PC-9 (cell line): ENCODE measurements around the gene OXCT1. TPM values are rescaled to one million over a fixed set of nuclear protein-coding genes. Genes with fewer than 3 reads are reported as not detected.

Source experiments
- BruUV-seq: library from RNA; stranded (reverse); fragments of 400-500 nt; replicated peaks from 2 replicates; lab custom pipeline; 2021; lab: Mats Ljungman, UMichigan
- CTCF ChIA-PET: fragments of 300-600 bp; sonication (Branson Sonifier 250); formaldehyde crosslinking; loops from one replicate; lab custom pipeline; 2022; ENCODE audit warnings: antibody characterized with exemption; lab: Charles Lee
- POLR2A ChIA-PET: fragments of 300-600 bp; sonication (Branson Sonifier 250); formaldehyde crosslinking; loops from one replicate; lab custom pipeline; 2022; ENCODE audit warnings: antibody characterized with exemption; ENCODE audit not compliant: unreplicated experiment; lab: Charles Lee
- DNase-seq, 2 experiments: peaks; one replicate each; pipeline versions ENCODE4 v3.0.0 to v3.0.0-alpha.2; 2015 to 2022; ENCODE audit warnings: mixed read lengths in 1 of 2
- H2AFZ ChIP-seq: fragments of 200-600 bp; sonication (generic); 2 replicates; pipeline ENCODE4 v1.8.1; 2017; ENCODE audit warnings: antibody characterized with exemption
- H3F3A ChIP-seq: fragments of 200-600 bp; sonication (generic); 2 replicates; pipeline ENCODE4 v1.8.1; 2017; ENCODE audit warnings: antibody characterized with exemption, mild to moderate bottlenecking, low read depth; ENCODE audit not compliant: insufficient read depth
- H3K27ac ChIP-seq: fragments of 200-600 bp; sonication (generic); 2 replicates; pipeline ENCODE4 v1.6.1; 2016; ENCODE audit warnings: mixed run types
- H3K27me3 ChIP-seq: fragments of 200-600 bp; sonication (generic); 2 replicates; pipeline ENCODE4 v1.6.1; 2016; ENCODE audit warnings: low read depth, mixed run types; ENCODE audit not compliant: insufficient read depth
- H3K36me3 ChIP-seq: fragments of 200-600 bp; sonication (generic); 2 replicates; pipeline ENCODE4 v1.6.1; 2016; ENCODE audit warnings: low read depth, mixed run types
- H3K4me1 ChIP-seq: fragments of 200-600 bp; sonication (generic); replicated peaks from 2 replicates; pipeline ENCODE4 v1.6.1; 2016; ENCODE audit warnings: mixed run types; ENCODE audit not compliant: insufficient read depth
- H3K4me2 ChIP-seq: fragments of 200-600 bp; sonication (generic); 2 replicates; pipeline ENCODE4 v1.6.1; 2017; ENCODE audit warnings: mixed run types
- H3K4me3 ChIP-seq: fragments of 200-600 bp; sonication (generic); 2 replicates; pipeline ENCODE4 v1.6.1; 2016; ENCODE audit warnings: mixed run types
- H3K79me2 ChIP-seq: fragments of 200-600 bp; sonication (generic); 2 replicates; pipeline ENCODE4 v1.6.1; 2017; ENCODE audit warnings: low read depth, mixed run types
- H3K9me2 ChIP-seq: fragments of 200-600 bp; sonication (generic); 2 replicates; pipeline ENCODE4 v1.8.1; 2017; ENCODE audit warnings: mild to moderate bottlenecking; ENCODE audit not compliant: insufficient read depth
- H3K9me3 ChIP-seq: fragments of 200-600 bp; sonication (generic); 2 replicates; pipeline ENCODE4 v1.8.1; 2016; ENCODE audit warnings: low read depth; ENCODE audit not compliant: insufficient read depth
- H4K20me1 ChIP-seq: fragments of 200-600 bp; sonication (generic); 2 replicates; pipeline ENCODE4 v1.8.1; 2017; ENCODE audit not compliant: insufficient read depth
- EZH2 ChIP-seq: fragments of 200-600 bp; sonication (generic); IDR thresholded peaks from 2 replicates; pipeline ENCODE4 v1.8.0; 2017; ENCODE audit warnings: antibody characterized with exemption, low read depth
- intact Hi-C: fragments of 100-400 bp; cut with micrococcal nuclease; formaldehyde crosslinking; loops from one replicate; pipeline ENCODE4 v1.10.0; 2022; ENCODE audit not compliant: unreplicated experiment
- total RNA-seq: library from RNA; stranded (reverse); gene quantifications from 2 replicates; pipeline ENCODE4 v1.2.3, GENCODE V29; 2021
- TF ChIP-seq, protein P1 (sequence below): fragments of 200-600 bp; sonication (generic); conservative IDR thresholded peaks from 2 replicates; pipeline ENCODE4 v1.6.1; 2017; ENCODE audit warnings: mixed run types, antibody characterized with exemption, mild to moderate bottlenecking, moderate library complexity

Gene OXCT1
- total RNA-seq, 1 experiment from 2014 or later, result 29.7 TPM

DNA sequence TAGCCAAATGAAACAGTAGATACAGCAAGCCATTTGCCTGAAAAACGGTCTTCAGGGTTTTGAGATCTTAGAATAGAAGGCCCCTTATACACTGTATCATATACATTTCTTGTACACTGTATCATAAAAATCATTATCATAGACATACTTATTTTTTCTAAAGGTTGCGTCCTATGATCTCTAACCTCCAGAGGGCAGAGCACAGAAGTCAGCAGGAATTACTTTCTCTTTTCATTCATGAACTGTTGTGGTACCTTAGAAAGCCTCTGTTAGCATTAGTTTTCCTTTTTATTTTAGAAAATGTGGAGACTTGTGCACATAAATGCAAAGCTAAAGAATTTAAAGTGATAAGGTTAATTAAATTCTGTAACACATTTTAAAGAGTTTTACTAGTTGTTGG is 115.4 kb downstream of the OXCT1 start:
- H3K27ac ChIP-seq, result no peak overlapping the region
- H3K4me3 ChIP-seq, result no peak overlapping the region
- H3K9me3 ChIP-seq, result no peaks in the 10 kb centered on the region
- TF ChIP-seq EZH2, result no peak
- TF ChIP-seq, protein P1, sequence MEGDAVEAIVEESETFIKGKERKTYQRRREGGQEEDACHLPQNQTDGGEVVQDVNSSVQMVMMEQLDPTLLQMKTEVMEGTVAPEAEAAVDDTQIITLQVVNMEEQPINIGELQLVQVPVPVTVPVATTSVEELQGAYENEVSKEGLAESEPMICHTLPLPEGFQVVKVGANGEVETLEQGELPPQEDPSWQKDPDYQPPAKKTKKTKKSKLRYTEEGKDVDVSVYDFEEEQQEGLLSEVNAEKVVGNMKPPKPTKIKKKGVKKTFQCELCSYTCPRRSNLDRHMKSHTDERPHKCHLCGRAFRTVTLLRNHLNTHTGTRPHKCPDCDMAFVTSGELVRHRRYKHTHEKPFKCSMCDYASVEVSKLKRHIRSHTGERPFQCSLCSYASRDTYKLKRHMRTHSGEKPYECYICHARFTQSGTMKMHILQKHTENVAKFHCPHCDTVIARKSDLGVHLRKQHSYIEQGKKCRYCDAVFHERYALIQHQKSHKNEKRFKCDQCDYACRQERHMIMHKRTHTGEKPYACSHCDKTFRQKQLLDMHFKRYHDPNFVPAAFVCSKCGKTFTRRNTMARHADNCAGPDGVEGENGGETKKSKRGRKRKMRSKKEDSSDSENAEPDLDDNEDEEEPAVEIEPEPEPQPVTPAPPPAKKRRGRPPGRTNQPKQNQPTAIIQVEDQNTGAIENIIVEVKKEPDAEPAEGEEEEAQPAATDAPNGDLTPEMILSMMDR, result no peak
- intact Hi-C loops, result no loop called here
- H3K4me1 ChIP-seq, result no peaks in the 10 kb centered on the region
- CTCF ChIA-PET, result no interaction called here
- H3K27me3 ChIP-seq, result no peaks in the 10 kb centered on the region
- no peak overlapping the region for H2AFZ ChIP-seq
- no peaks in the 10 kb centered on the region for H3K79me2 ChIP-seq
- H4K20me1 ChIP-seq, result no peaks in the 10 kb centered on the region
- no peaks in the 10 kb centered on the region for H3K36me3 ChIP-seq
- POLR2A ChIA-PET, result no interaction called here
- DNase-seq, result no peak
- no TSS peak for BruUV-seq
- no peak overlapping the region for H3K4me2 ChIP-seq
- no peaks in the 10 kb centered on the region for H3K9me2 ChIP-seq
- no peaks in the 10 kb centered on the region for H3F3A ChIP-seq

DNA sequence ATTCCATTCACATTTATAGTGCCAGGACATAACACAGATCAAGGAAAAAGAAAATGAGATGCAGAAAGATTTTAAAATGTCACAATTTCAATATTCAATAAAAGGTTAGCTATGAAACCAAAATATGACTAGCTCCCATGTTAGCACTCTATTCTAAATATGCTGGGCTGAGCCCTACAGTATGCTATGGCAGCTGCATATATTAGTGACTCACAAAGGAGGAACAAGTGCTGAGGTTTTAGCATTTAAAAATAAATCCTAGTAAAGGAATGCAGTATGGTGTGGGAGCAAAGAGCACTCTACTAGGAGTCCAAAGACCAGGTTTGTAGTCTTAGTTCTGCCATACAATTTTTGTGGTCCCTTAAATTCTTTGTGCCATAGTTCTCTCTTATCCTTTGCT is 118.4 kb downstream of the OXCT1 start:
- Histone ChIP-seq H3K27me3 (no peaks in the 10 kb centered on the region), H3K4me3 (no peak overlapping the region), H3K27ac (no peak overlapping the region), H3F3A (no peaks in the 10 kb centered on the region), H3K9me2 (no peaks in the 10 kb centered on the region), H3K4me2 (no peak overlapping the region), H4K20me1 (no peaks in the 10 kb centered on the region), H3K36me3 (no peaks in the 10 kb centered on the region), H2AFZ (no peak overlapping the region), H3K79me2 (no peaks in the 10 kb centered on the region), H3K4me1 (no peaks in the 10 kb centered on the region), H3K9me3 (no peaks in the 10 kb centered on the region)
- intact Hi-C loops, result no loop called here
- TF ChIP-seq EZH2, result no peak
- TF ChIP-seq, protein P1, result no peak
- BruUV-seq, result no TSS peak
- CTCF ChIA-PET, result no interaction called here
- no peak for DNase-seq
- POLR2A ChIA-PET, result no interaction called here

DNA sequence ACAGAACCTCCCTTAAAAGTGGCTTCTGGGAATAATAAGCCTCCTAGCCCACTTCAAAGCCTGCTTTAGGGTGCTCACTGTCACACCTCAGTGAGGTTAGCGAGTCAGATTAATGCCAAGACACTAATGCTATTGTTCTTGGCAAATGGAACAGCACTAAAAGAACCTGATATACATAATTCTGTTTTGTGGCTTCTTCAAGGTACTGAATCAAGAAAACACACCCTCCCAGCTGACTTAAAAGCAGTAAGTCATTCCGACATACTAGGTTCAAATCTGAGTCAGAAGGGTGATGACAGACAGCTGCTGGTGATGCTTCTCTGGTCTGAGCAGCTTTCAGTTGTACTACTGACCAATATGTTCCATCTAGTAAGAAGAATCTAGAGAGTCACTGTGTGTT is 121.6 kb downstream of the OXCT1 start:
- H3K79me2 ChIP-seq, result no peaks in the 10 kb centered on the region
- H3K4me2 ChIP-seq, result no peak overlapping the region
- no peaks in the 10 kb centered on the region for H3K4me1 ChIP-seq
- no peaks in the 10 kb centered on the region for H3F3A ChIP-seq
- H3K27ac ChIP-seq, result no peak overlapping the region
- intact Hi-C loops, result no loop called here
- no peaks in the 10 kb centered on the region for H3K9me2 ChIP-seq
- no peaks in the 10 kb centered on the region for H3K9me3 ChIP-seq
- H3K4me3 ChIP-seq, result no peak overlapping the region
- no peaks in the 10 kb centered on the region for H3K36me3 ChIP-seq
- CTCF ChIA-PET, result no interaction called here
- BruUV-seq, result no TSS peak
- H4K20me1 ChIP-seq, result no peaks in the 10 kb centered on the region
- H3K27me3 ChIP-seq, result no peaks in the 10 kb centered on the region
- H2AFZ ChIP-seq, result no peak overlapping the region
- TF ChIP-seq EZH2, result no peak
- TF ChIP-seq, protein P1, result no peak
- DNase-seq, result peak in 1 of 2 experiments; percentile 56
- POLR2A ChIA-PET, result no interaction called here
